Stimulated activated CD8-positive, alpha-beta memory T cell treated with anti-CD3 and anti-CD28 coated beads, Interleukin-15, amount 100 ng/mL, for 4 hours (primary cell): ENCODE measurements around the gene SPTY2D1.
A peak's percentile ranks its signal among the peaks of the same experiment; 100 is the strongest.
"Not testable (repeated sequence)": the region's sequence is repeated elsewhere in the genome, so short reads cannot be mapped to it uniquely, and the experiment has no call there.

Experiments used
- DNase-seq, 2 donors: peaks; one replicate each; pipeline ENCODE4 v3.0.0-alpha.2; 2020; ENCODE audit warnings: low read depth in 2 of 2

SPTY2D1 gene

DNA sequence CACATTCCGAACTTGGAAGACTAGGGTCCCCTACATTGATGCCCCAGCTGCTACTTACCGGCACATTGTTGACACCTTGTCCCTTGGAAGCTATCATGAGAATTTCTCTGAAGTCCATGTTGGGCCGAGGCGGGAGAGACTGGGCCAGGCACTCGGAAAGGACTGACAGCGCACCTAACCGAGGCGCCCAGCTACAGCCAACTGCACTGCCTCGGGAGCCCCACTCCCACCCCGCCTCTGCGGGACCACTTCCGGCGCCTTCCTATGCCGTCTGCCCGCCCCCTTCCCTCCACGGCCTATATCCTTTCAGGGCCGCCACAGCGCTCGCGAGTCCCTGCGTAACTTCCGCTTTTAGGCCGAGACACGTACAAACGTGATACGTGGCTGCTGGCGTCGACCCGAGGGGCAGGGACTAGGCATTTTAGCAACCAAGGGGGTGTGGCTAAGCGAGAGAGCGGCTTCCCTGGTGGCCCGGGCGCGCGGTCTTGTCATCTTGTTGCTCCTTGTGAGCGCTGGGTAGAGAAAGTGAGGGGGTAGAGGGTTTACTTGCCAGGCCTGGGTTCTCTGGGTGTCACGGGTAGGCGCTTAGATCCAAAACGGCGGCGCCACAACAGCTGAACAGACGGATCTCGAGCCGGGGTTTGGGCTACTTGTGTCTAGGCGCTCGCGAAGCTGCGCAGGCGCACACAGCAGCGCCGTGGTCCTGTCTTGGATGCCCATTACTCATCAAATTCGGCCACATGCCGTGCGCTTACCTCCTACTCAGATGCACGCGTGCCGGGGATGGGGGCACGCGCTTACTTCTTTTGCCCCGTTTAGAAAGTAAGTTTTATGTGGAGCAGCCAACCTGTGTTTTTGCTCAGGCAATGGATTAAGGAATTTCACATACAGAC is at the start of gene SPTY2D1:
Gene SPTY2D1 (minus strand): TSS at position 203 of the 893 bp plus-strand sequence. CDS start 85 bp downstream, at position 118.
- peak; percentile 95 to 99 for DNase-seq

GRCh38 chr11:18682466-18682865 is 48.3 kb upstream of the SPTY2D1 start:
- DNase-seq, result no peak

DNA sequence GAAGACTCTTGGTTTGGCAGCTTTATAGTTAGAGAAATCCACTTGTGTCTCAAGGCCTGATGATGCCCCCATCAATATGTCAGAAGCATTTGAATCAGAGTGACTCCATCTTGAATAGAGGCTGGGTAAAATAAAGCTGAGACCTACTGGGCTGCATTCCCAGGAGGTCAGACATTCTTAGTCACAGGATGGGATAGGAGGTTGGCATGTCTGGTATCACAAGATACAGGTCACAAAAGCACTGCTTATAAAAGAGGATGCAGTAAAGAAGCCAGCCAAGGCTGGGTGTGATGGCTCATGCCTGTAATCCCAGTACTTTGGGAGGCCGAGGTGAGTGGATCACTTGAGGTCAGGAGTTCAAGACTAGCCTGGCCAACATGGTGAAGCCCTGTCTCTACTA is 47.8 kb upstream of the SPTY2D1 start:
- not testable (repeated sequence) for DNase-seq

DNA sequence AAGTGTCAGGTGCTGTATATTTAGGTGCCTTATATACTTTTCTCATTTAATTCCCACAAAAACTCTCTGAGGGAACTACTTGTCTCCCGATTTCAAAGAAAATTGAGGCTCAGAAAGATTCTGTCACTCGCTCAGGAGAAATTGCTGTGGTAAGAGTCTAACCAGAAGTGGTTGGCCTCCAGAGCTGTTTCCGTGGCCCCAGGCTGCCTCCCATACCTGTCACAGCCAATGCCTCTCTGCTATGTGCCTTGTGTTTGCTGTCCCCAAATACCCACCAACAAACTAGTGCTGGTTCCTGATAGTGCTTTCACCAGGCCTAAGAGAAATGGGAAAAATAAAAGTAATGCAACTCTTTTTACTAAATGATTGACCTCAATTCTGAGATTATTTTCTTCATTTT is 43.4 kb upstream of the SPTY2D1 start:
- no peak for DNase-seq

DNA sequence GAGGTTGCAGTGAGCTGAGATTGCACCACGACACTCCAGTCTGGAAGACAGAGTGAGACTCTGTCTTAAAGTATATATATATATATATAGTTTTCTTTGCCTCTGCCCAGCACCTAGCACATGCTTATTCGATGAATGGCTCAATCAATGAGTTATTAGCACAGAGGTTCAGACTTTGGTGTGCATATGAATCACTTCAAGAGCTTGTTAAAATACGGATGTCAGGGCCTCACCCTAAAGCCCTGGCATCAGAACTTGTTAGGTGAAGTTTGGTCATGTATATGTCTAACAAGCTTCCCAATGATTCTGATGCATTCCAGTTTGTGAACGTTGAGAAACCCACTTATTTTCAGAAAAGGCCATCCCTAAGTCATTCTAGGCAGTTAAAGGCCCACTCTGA is 42.7 kb upstream of the SPTY2D1 start:
- DNase-seq, result no peak

DNA sequence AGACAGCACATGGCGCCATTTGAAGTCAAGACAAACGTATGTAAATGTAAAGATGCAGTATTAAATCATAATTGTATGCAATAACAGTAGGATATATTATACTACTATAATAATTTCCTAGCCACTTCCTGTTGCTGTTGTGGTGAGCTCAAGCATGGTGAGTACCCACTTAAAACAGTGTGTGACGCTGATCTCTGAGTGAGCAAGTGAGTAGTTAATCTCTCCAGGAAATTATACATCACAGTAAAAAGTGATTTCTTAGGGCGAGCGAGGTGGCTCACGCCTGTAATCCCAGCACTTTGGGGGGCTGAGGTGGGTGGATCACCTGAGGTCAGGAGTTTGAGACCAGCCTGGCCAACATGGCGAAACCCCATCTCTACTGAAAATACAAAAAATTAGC is 38.1 kb upstream of the SPTY2D1 start:
- peak in 1 of 2 donors; percentile 27 for DNase-seq

- DNase-seq, result peak in 1 of 2 donors; percentile 34
These were observed 37.1 kb upstream of the SPTY2D1 start for GRCh38 chr11:18671246-18671645.

DNA sequence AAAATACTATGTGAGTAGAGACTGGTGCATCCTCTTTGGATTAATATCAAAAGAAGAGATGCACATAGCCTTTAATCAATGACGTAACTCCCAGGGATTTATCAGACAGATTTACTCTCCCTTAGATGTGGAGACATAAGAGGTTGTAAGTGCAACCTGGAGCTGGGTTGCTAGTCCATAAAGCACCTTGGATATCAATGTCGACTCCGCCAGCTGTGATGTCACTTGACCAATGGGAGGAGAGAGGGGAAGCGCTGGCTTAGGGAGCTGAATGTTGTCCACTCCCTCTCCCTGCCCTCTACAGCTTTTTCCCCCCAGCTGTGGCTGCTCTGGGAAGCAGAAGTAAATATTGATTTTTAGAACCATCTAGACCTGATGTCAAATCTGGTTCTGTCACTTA is 35.6 kb upstream of the SPTY2D1 start:
- DNase-seq, result no peak

- no peak for DNase-seq
These were observed 35.1 kb upstream of the SPTY2D1 start for GRCh38 chr11:18669219-18669596.

DNA sequence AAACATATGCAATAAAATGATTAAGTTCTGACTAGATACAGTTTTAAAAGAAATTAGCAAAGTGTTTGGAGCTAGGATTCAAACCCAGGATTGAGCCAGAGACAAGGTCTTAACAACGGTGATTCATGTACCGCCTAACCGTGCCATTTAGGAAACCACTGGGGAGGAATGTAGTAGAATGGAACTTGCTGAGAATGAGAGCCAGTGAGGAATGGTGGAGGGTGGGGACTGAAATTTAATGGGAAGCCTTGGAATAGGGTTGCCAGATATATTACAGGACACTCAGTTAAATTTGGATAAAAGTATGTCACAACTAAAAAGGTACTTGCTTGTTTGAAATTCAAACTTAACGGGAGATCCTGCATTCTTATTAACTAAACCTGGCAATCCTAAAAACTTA is 34.0 kb upstream of the SPTY2D1 start:
- DNase-seq, result no peak

DNA sequence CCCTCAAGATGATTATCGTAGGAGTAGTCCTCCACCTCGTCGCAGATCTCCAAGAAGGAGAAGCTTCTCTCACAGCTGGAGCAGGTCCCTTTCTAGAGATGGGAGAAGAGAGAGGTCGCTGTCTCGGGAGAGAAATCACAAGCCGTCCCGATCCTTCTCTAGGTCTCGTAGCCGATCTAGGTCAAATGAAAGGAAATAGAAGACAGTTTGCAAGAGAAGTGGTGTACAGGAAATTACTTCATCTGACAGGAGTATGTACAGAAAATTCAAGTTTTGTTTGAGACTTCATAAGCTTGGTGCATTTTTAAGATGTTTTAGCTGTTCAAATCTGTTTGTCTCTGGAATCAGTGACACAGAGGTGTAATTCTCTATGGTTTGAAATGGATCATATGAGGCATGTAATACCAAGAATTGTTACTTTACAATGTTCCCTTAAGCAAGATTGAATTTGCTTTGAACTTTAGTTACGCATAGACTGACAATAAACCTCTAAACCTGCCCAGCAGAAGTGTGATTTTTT is 31.3 kb upstream of the SPTY2D1 start:
- DNase-seq, result not testable (repeated sequence)

DNA sequence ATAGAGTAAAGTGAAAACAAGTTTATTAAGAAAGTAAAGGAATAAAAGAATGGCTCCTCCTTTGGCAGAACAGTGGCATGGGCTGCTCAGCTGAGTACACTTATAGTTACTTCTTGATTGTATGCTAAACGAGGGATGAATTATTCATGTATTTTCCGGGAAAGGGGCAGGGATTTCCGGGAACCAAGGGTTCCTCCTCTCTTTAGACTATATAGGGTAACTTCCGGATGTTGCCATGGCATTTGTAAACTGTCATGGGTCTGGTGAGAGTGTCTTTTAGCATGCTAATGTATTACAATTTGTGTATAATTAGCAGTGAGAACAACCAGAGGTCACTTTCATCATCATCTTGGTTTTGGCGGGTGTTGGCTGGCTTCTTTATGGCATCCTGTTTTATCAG is 23.5 kb upstream of the SPTY2D1 start:
- no peak for DNase-seq

- no peak for DNase-seq
These were observed 16.9 kb upstream of the SPTY2D1 start for GRCh38 chr11:18650859-18651557.

DNA sequence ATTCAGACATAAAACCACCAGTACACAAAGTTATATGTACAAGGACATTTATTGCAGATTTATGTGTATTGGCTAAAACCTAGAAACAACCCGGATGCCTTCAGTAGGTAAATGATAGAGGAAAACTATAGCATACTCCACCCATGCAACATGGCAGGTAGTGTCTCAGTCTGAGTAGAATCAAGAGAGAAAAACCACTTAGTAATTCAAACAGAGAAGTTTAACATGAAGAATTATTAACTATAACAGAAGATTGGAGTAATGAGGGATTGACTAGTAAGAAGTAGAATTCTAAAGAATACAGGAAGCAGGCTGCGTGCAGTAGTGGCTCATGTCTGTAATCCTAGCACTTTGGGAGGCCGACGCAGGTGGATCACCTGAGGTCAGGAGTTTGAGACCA is 16.2 kb upstream of the SPTY2D1 start:
- no peak for DNase-seq

DNA sequence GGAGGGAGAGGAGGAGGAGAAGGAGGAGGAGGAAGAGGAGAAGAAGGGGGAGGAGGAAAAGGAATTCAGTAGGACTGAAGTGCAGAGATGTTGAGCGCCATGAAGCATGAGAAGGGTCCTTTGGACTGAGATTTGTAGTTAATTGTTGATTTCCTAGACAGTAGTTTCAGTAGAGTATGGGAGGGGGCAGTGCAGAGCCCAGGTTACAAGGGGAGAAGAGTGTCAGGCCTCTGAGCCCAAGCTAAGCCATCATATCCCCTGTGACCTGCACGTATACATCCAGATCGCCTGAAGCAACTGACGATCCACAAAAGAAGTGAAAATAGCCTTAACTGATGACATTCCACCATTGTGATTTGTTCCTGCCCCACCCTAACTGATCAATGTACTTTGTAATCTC is 8.9 kb upstream of the SPTY2D1 start:
- DNase-seq, result not testable (repeated sequence)

DNA sequence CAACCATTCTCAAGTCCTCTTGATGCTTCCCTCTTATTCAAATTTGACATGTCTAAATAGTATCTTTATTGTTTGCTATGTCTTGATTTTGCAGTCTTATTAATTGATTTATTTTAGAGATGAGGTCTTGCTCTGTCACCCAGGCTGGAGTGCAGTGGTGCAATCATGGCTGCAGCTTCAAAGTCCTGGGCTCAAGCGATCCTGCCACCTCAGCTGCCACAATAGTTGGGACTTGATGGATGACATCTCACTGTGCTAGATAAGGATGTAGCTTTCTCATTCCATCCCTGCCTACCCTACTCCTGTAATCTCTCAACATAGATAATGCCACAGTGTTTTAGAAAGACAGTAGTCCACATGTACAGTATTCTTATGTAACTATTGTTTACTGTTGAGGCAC is 7.5 kb upstream of the SPTY2D1 start:
- DNase-seq, result no peak

- DNase-seq, result no peak
These were observed 644 bp downstream of the SPTY2D1 start for GRCh38 chr11:18633256-18634139.

GRCh38 chr11:18632841-18633240 is 1.3 kb downstream of the SPTY2D1 start:
- DNase-seq, result no peak

- DNase-seq, result no peak
These were observed 10.0 kb downstream of the SPTY2D1 start for GRCh38 chr11:18624161-18624560.

DNA sequence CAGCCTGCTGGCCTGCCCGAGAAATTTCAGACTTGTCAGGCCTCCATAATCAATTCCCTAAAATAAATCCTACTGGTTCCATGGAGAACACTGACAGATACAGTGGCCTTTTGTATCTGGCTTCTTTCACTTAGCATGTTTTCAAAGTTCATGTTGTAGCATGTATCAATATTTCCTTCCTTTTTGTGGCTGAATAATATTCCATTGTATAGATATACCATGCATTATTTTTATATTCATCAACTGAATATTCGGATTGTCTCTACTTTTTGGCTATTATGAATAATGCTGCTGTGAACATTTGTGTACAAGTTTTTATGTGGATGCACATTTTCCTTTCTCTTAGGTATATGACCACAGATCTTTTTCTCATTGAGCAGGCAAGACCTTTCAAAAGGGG is 10.4 kb downstream of the SPTY2D1 start:
- DNase-seq, result no peak

DNA sequence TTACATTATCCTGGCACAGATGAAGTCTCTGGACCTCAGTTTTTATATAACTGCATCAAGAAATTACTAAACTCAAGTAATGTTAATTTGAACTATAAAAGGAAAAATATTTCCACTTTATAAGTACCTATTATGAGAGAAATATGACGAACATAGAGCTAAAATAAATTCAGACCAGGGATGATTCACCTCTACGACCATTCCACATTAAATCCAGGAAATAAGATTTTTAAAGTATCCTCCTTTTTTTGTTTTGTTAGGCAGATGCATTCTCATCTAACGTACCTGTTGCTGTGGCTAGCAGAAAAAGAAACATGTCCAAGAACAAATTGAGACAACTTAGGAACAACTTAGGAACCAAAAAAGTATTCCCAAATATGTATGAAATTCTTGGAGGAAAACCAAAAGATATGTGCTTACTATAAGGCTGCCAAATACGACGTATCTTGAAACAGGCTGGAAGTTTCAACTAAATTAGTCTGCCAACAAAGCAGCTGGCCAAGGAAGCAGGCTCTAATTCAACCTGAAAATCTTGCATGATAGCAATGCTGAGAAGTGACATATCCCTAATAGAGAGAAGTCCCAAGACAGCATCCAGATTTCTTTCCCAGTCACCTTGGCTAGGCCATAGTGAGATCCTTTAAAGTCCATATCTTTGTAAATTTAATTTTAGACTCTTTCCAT is 15.7 kb downstream of the SPTY2D1 start:
- no peak for DNase-seq
